ENCODE results near the gene TSBP1.
"Not testable (repeated sequence)": the region's sequence is repeated elsewhere in the genome, so short reads cannot be mapped to it uniquely, and the experiment has no call there.

- TF ChIP-seq CTCF, POLR2A (IDR thresholded peaks at IDR 0.05): not testable (repeated sequence)
Measured at GRCh38 chr6:32268459-32268858, 103.2 kb downstream of the TSBP1 start.
